ENCODE measurements around the gene OXSR1. TPM values are rescaled to one million over a fixed set of nuclear protein-coding genes. Genes with fewer than 3 reads are reported as not detected.
"Not testable (repeated sequence)": the region's sequence is repeated elsewhere in the genome, so short reads cannot be mapped to it uniquely, and the experiment has no call there.

The OXSR1 gene
- total RNA-seq, 1 donor: 36.0 TPM

DNA sequence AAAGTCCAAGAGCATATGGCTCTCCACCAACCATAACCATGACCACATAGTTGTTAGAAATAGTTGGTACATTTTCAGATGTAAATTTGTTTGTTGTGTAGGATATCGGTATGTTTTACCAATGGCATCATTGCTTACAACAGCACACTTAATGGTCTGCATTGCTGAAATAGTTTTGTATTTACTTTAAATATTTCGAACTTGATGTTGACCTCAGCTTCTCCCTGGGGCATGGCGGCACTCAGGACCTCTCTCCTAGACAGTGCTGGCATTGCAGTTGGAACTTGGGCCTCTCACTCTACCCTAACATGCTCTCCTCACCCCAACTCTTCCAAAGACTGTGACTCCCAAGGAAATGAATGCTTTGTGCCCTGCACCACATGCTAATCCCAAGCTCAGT is 105.3 kb downstream of the OXSR1 start:
- Histone ChIP-seq H3K4me1 (ENCODE audit: insufficient read depth, low read length) (peaks cover 19% of the 10 kb centered on the region), H3K27me3 (ENCODE audit: insufficient read depth, low read length) (no peaks in the 10 kb centered on the region), H3K4me3 (ENCODE audit: low read length) (no peak overlapping the region), H3K9me3 (ENCODE audit: low read depth, low read length) (no peaks in the 10 kb centered on the region)

DNA sequence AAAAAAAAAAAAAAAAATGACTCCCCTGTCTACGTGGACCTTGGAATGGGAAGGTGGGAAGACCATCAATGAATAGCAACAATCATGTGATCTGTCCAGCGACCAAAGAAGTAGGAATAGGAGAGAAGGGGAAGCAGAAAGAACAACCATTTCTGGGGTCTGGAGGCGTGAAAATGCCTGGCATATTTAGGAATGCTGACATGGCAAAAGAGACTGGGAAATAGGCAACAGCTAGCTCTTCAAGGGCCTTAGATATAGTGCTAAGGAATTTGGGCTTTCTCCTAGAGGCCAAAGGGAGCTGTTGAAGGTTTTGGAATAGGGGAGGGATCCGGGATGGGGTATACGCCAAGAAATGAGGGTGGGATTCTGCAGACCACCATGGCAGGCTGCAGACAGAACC is 106.2 kb downstream of the OXSR1 start:
- no peak overlapping the region for H3K4me3 ChIP-seq (ENCODE audit: low read length)
- no peaks in the 10 kb centered on the region for H3K27me3 ChIP-seq (ENCODE audit: insufficient read depth, low read length)
- H3K4me1 ChIP-seq (ENCODE audit: insufficient read depth, low read length): peaks cover 19% of the 10 kb centered on the region
- H3K9me3 ChIP-seq (ENCODE audit: low read depth, low read length): no peaks in the 10 kb centered on the region

DNA sequence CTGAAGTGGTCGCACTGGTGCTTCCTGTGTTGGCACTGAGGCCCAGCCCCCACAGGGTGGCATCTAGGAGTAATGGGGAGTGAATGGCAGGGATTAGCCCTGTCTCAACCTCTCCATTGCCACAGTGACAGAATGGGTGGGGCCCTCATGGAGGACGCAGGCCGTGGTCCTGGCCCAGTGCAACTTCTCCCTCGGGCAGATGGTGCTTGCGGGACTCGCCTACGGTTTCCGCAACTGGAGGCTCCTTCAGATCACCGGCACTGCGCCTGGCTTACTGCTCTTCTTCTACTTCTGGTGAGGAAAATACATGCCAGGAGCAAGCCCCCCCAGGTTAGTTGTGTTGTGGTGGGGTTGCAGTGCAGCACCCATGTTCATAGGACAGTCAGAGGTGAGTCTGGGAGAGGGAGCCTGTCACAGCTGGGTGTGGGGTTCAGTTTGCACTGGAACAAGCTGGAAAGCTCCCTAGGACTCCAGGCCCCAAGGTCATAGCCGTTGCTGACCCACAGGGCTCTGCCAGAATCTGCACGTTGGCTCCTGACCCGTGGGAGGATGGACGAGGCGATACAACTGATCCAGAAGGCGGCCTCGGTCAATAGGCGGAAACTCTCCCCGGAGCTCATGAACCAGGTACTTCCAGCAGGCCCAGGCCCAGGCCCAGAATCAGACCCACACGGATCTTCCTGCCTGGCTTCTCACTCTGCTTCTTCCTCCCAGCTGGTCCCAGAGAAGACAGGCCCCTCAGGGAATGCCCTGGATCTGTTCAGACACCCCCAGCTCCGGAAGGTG is 109.7 kb downstream of the OXSR1 start:
- no peaks in the 10 kb centered on the region for H3K4me1 ChIP-seq (ENCODE audit: insufficient read depth, low read length)
- H3K27me3 ChIP-seq (ENCODE audit: insufficient read depth, low read length): no peaks in the 10 kb centered on the region

DNA sequence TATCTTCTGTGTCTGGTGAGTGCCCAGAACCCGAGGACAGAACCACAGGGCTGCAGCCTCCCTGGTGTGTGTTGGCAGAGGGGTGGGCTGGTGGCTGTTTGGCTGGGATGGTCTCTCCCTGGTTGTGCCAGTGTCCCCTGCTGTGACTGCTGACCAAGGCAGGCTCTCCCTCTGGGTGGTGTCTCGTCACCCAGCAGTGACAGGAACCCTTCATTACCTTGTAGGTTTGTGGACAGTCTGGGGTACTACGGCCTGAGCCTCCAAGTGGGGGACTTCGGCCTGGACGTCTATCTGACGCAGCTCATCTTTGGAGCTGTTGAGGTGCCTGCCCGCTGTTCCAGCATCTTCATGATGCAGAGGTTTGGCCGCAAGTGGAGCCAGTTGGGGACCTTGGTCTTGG is 110.3 kb downstream of the OXSR1 start:
- Histone ChIP-seq H3K9me3 (ENCODE audit: low read depth, low read length) (no peaks in the 10 kb centered on the region), H3K27me3 (ENCODE audit: insufficient read depth, low read length) (no peaks in the 10 kb centered on the region), H3K4me1 (ENCODE audit: insufficient read depth, low read length) (no peaks in the 10 kb centered on the region), H3K4me3 (ENCODE audit: low read length) (no peak overlapping the region)

More for the DNA sequence above, 109.7 kb downstream of the OXSR1 start:
- no peaks in the 10 kb centered on the region for H3K9me3 ChIP-seq (ENCODE audit: low read depth, low read length)
- H3K4me3 ChIP-seq (ENCODE audit: low read length): no peak overlapping the region

DNA sequence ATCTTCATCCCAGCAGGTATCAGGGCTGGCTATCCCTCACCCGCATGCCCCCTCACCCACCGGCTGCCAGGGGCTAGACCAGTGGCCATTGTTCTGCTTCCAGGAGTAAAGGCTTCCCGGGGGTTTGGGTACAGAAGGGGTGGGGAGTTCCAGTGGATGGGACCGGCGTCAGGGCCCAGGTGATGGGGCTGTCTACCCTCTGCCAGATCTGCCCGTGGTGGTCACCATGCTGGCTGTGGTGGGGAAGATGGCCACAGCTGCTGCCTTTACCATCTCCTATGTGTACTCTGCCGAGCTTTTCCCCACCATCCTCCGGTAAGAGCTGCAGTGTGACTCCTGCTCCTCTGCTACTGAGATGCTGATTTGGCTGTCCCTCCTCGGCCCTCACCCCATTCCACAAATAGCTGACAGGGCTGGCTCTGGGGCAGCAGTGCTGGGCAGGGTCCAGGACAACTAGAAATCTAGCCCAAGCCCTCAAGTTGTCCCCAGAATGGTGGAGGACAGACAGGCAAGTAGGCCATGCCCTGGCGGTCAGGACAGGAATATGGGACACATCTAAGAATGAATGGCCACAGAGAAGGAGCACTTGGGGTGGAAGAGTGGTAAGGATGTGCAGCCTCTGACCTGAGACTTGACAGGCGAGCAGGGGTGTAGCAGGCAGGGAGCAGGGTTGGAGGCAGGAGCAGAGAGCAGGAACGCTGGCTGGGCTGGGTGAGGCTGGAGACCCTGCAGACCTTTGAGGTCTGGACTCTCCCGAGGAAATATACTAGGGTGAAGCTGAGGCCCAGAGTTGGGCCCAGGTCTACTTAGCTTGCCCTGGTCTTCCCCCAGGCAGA is 111.0 kb downstream of the OXSR1 start:
- no peaks in the 10 kb centered on the region for H3K4me1 ChIP-seq (ENCODE audit: insufficient read depth, low read length)
- no peaks in the 10 kb centered on the region for H3K9me3 ChIP-seq (ENCODE audit: low read depth, low read length)
- H3K27me3 ChIP-seq (ENCODE audit: insufficient read depth, low read length): no peaks in the 10 kb centered on the region
- H3K4me3 ChIP-seq (ENCODE audit: low read length): no peak overlapping the region

DNA sequence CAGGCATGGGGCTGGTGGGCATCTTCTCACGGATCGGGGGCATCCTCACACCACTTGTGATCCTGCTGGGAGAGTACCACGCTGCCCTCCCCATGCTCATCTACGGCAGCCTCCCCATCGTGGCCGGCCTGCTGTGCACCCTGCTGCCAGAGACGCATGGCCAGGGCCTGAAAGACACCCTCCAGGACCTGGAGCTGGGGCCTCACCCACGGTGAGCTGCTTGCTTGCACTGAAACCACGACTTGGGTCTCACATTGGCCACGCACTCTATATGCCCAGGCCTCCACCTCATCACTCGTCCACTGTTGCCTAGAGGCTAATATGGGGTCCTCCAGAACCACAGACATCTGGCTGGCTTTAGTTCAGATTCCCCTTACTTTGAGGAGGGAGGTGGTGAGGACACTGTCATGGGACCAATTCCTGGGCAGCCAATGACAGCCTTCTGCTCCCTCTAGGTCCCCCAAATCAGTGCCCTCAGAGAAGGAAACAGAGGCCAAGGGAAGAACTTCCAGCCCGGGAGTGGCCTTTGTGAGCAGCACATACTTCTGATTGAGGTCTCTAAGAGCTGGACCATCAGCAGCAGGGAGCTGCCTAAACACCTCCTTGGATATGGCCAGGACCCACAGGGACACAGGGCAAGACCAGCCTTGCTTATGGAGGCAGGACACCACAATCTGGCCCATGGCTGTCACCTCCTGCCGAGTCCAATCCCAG is 111.7 kb downstream of the OXSR1 start:
- Histone ChIP-seq H3K4me3 (ENCODE audit: low read length) (no peak overlapping the region), H3K9me3 (ENCODE audit: low read depth, low read length) (no peaks in the 10 kb centered on the region), H3K27me3 (ENCODE audit: insufficient read depth, low read length) (no peaks in the 10 kb centered on the region), H3K4me1 (ENCODE audit: insufficient read depth, low read length) (no peaks in the 10 kb centered on the region)

DNA sequence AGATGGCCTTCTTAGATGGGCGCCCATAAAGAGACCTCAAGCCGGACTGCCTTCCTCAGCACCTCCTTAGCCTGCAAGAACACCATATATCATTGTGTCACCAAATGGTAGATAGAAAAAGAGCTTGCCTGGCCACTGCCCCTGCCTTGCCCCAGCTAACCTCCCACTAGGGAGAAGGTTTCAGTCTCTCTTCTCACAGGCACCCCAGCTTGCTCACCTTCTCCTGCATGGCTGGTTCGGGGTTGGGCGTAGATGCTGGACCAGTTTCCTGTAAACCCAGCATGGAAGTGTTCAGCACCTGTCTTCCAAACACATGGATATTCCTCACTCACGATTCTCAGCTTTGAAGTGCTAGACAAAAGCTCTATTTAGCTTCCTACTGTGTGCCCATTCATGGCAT is 113.5 kb downstream of the OXSR1 start:
- Histone ChIP-seq H3K27me3 (ENCODE audit: insufficient read depth, low read length) (no peaks in the 10 kb centered on the region), H3K4me3 (ENCODE audit: low read length) (no peak overlapping the region), H3K4me1 (ENCODE audit: insufficient read depth, low read length) (no peaks in the 10 kb centered on the region), H3K9me3 (ENCODE audit: low read depth, low read length) (no peaks in the 10 kb centered on the region)

DNA sequence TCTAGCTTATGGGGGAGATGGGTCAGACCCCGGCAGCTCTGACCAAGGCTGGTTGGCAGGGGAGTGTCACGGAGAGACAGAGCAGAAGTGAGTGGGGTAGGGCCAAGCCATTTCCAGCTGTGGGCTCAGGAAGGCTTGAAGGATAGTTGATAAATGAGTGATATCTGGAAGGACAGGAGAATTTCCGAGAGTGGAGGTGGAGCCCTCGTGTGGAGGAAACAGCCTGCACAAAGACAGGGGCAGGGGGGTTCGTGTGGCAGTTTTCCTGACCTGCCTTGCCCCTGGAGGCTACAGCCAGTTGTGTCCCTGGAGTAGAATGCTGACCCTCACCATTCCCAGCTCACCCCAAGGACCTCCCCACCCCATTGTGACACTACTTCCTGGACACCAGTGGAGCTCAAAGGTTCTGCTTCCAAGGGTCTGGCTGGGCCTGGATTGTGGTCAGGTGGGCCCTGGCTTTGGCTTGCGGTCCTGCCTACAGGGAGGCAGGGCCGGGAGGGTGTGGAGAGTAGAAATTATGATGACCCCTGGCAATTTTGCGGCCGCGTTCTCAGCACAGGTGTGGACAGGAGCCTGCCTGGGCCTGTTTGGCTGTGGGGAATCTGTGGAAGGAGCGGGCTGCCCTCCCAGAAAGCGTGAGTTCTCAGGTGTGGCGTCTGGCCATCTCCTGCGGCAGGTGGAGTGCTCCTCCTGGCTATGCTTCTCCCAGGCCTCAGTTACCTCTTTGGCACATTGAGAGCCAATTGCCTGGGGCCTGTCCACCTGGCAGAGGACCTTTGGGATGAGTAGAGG is 116.8 kb downstream of the OXSR1 start, which contains the start of gene SLC22A14:
Gene SLC22A14 (plus strand): TSS at position 400 of the 792 bp plus-strand sequence. CDS start 23,733 bp downstream, outside the sequence.
- Histone ChIP-seq H3K4me3 (ENCODE audit: low read length) (no peak within 1 kb of the TSS), H3K27me3 (ENCODE audit: insufficient read depth, low read length) (no peaks in the 10 kb centered on the region), H3K4me1 (ENCODE audit: insufficient read depth, low read length) (no peaks in the 10 kb centered on the region), H3K9me3 (ENCODE audit: low read depth, low read length) (no peaks in the 10 kb centered on the region)

DNA sequence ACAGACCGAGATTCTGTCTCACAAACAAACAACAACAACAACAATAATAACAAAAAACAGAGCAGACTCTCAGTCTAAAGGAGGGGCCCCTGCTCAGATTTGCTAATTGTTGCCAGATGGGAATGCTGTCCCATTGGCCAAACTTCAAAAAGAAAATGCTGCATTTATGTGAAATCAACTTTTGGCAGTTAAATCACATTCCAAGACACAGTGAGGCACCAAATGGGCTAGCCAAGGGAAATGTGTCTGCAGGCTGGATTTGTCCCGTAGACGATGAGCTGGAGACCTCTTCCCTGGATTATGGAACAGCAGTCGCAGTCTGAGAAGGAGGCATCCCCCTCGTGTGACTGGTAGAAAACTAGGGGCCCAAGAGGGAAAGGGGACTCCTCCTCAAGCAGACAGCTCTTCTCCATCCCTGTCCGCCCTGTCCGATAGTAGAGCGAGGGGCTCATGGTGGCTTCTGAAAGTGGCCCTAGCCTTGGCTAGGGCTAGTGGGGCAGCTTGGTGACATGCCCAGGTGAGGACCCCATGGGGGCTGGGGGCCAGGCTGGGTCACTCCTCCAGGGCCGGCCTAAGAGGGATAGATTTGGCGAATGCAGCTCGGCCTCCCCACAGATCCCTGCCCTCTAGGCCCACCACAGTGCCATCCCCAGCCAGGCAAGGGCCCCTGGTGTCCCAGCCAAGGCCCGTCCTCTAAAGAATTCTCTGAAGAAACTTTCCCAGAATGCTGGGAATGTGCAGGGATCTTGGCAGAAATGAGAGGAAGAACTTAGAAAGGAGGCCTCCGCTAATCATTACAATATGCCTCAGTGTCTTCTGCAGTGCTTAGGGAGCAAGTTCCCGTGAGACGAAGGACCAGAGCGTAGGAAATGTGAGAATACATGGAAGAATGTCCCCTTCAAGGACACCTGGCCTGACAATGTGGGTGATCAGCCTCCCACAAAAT is 118.7 kb downstream of the OXSR1 start:
- no peaks in the 10 kb centered on the region for H3K27me3 ChIP-seq (ENCODE audit: insufficient read depth, low read length)
- H3K4me1 ChIP-seq (ENCODE audit: insufficient read depth, low read length): no peaks in the 10 kb centered on the region
- no peaks in the 10 kb centered on the region for H3K9me3 ChIP-seq (ENCODE audit: low read depth, low read length)
- no peak overlapping the region for H3K4me3 ChIP-seq (ENCODE audit: low read length)

DNA sequence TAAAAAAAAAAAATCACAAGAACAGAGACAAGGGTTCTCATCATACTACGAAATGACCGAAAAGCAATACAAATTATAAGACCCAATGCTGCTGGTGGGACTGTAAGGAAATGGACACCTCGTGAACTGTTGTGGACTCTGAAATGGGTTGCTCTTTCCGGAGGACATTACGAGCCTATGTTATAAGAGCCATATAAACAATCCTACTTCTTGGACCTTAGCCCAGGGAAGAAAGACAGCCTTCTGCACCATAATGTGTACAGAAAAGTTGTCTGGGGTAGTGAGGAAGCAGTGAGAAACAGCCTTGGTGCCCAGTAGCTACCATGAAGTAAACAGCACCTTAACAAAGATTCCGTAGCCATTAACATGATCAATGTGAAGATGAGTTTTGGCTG is 119.4 kb downstream of the OXSR1 start:
- Histone ChIP-seq H3K4me3 (ENCODE audit: low read length) (no peak overlapping the region), H3K27me3 (ENCODE audit: insufficient read depth, low read length) (no peaks in the 10 kb centered on the region), H3K4me1 (ENCODE audit: insufficient read depth, low read length) (no peaks in the 10 kb centered on the region), H3K9me3 (ENCODE audit: low read depth, low read length) (no peaks in the 10 kb centered on the region)

DNA sequence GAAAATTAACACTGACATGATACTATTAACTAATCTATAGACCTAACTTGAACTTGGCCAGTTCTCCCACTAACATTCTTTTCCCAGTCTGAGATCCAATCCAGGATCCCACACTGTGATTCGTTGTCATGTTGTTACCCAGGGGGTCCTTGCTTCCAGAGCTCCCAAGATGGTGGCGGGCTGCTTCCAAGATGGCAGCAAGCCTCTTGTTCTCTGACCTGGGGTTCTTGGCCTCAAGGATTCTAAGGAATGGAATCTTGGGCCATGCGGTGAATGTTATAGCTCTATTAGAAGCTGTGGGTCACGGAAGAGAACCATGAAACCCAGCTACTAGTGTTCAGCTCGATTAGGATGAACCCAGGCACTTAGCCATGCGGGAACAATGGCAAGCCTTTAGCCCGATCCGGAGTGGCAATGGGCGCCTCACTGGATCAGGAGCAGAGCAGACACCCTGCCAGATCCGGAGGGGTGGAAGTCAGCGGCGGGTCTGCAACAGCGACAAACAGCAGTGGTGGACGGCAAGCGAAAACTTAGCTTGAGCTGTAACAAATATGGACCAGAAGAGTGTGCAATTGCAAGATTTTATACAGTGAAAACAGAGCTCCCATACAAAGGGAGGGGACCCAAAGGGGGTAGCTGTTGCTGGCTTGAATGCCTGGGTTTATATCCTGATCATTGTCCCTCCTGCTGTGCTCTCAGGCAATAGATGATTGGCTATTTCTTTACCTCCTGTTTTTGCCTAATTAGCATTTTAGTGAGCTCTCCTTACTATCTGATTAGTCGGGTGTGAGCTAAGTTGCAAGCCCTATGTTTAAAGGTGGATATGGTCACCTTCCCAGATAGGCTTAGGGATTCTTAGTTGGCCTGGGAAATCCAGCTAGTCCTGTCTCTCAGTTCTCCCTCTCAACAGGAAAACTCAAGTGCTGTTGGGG is 124.2 kb downstream of the OXSR1 start:
- H3K9me3 ChIP-seq (ENCODE audit: low read depth, low read length); H3K4me3 ChIP-seq (ENCODE audit: low read length); H3K27me3 ChIP-seq (ENCODE audit: insufficient read depth, low read length): not testable (repeated sequence)

DNA sequence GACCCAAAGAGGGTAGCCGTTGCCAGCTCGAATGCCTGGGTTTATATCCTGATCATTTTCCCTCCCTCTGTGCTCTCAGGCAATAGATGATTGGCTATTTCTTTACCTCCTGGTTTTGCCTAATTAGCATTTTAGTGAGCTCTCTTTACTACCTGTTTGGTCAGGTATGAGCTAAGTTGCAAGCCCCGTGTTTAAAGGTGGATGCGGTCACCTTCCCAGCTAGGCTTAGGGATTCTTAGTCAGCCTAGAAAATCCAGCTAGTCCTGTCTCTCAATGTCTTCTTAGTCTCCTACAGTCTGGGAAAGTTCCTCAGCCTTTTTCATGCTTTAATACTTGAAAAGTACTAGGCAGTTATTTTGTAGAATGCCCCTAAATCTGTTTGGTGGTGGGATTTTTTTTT is 131.7 kb downstream of the OXSR1 start:
- H3K9me3 ChIP-seq (ENCODE audit: low read depth, low read length); H3K4me1 ChIP-seq (ENCODE audit: insufficient read depth, low read length); H3K27me3 ChIP-seq (ENCODE audit: insufficient read depth, low read length); H3K4me3 ChIP-seq (ENCODE audit: low read length): not testable (repeated sequence)

More for the DNA sequence above, 124.2 kb downstream of the OXSR1 start:
- H3K4me1 ChIP-seq (ENCODE audit: insufficient read depth, low read length): not testable (repeated sequence)

DNA sequence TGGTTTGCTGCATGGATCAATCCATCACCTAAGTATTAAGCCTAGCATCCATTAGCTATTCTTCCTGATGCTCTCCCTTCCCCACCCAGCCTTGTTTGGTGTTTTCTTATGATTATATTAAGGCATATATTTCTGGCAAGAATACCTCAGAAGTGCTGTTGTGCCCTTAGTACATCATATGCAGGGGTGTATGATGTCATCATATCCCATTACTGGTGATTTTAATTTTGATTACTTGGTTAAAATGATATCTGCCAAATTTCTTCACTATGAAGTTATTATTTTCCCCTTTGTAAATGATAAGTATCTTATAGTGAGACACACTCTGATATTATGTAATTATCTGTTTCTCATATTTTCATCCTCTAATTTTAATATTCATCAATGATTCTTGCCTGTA is 132.2 kb downstream of the OXSR1 start:
- no peaks in the 10 kb centered on the region for H3K9me3 ChIP-seq (ENCODE audit: low read depth, low read length)
- H3K27me3 ChIP-seq (ENCODE audit: insufficient read depth, low read length): no peaks in the 10 kb centered on the region
- H3K4me1 ChIP-seq (ENCODE audit: insufficient read depth, low read length): no peaks in the 10 kb centered on the region
- no peak overlapping the region for H3K4me3 ChIP-seq (ENCODE audit: low read length)
